Raji (cell line): Measurements from ENCODE around the gene CHP2.

Experiments
- POLR2A ChIP-seq: IDR thresholded peaks from 2 replicates; pipeline ENCODE4 v1.6.1; 2011; ENCODE audit warnings: low read depth, low read length, control low read depth; ENCODE audit not compliant: insufficient read depth

CHP2 gene

GRCh38 chr16:23734176-23734893, 20.5 kb upstream of the CHP2 start:
- TF ChIP-seq POLR2A, result no peak

- TF ChIP-seq POLR2A, result no peak
These were observed 15.3 kb upstream of the CHP2 start for GRCh38 chr16:23739516-23739915.

GRCh38 chr16:23741675-23742303, 13.0 kb upstream of the CHP2 start:
- TF ChIP-seq POLR2A, result no peak

GRCh38 chr16:23742766-23743165, 12.1 kb upstream of the CHP2 start:
- no peak for TF ChIP-seq POLR2A

- no peak for TF ChIP-seq POLR2A
These were observed 9.6 kb upstream of the CHP2 start for GRCh38 chr16:23745263-23745662.

GRCh38 chr16:23748630-23749029, 6.2 kb upstream of the CHP2 start:
- no peak for TF ChIP-seq POLR2A

- no peak for TF ChIP-seq POLR2A
These were observed 775 bp upstream of the CHP2 start for GRCh38 chr16:23753908-23754593.

GRCh38 chr16:23755484-23755809, 621 bp downstream of the CHP2 start:
- TF ChIP-seq POLR2A, result no peak

GRCh38 chr16:23757116-23757515, 2.3 kb downstream of the CHP2 start:
- no peak for TF ChIP-seq POLR2A

- TF ChIP-seq POLR2A, result no peak
These were observed 3.3 kb downstream of the CHP2 start for GRCh38 chr16:23757937-23758619.

- TF ChIP-seq POLR2A, result no peak
These were observed 11.1 kb downstream of the CHP2 start for GRCh38 chr16:23765933-23766332.

- no peak for TF ChIP-seq POLR2A
These were observed 13.8 kb downstream of the CHP2 start for GRCh38 chr16:23768581-23768980.

GRCh38 chr16:23771027-23771426, 16.2 kb downstream of the CHP2 start:
- no peak for TF ChIP-seq POLR2A

- TF ChIP-seq POLR2A, result no peak
These were observed 16.8 kb downstream of the CHP2 start for GRCh38 chr16:23771642-23772041.

- no peak for TF ChIP-seq POLR2A
These were observed 18.5 kb downstream of the CHP2 start for GRCh38 chr16:23773339-23773738.

GRCh38 chr16:23781176-23781575, 26.4 kb downstream of the CHP2 start:
- no peak for TF ChIP-seq POLR2A
